ENCODE results near the gene CDC25B. TPM values are rescaled to one million over a fixed set of nuclear protein-coding genes. Genes with fewer than 3 reads are reported as not detected.

Gene CDC25B
- total and polyA plus RNA-seq, 2 of the 13 experiments (the other 11 are each of a cell fraction or from before 2014, with no cell fraction given), result 14.5 to 19.4 TPM

DNA sequence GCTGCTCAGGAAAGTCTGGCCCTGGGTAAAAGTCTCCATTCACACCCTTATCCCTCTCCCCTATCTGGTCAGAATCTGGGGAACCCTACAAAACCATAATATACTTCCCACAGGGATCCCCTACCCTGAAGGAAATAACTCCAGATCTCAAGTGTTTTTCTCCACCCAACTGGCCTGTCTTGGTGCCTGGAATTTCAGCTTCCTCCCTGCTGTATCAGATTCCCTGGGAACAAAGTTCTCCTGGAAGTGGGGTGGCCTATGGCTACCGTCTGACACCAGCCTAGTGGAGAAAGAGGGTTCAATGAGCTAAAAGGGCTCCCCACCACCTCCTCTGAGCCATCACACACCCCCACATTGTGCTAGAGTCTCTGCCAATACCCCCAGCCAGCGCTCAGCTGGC lies 48.6 kb upstream of the CDC25B start:
- no peaks in the 10 kb centered on the region for H3K9me3 ChIP-seq (ENCODE audit: low read length)
- no peaks in the 10 kb centered on the region for H3K79me2 ChIP-seq (ENCODE audit: insufficient read depth, low read length)
- peaks cover 0 to 1% of the 10 kb centered on the region in 2 experiments; a peak in 2 of 5 replicates for H3K36me3 ChIP-seq (replicated peaks in 1 of 2; ENCODE audit: control insufficient read depth in 1 of 2, insufficient read depth in 2 of 2, low read length in 2 of 2)
- H2AFZ ChIP-seq (ENCODE audit: low read length), result no peak overlapping the region
- peaks cover 52% of the 10 kb centered on the region for H3K4me1 ChIP-seq (ENCODE audit: insufficient read depth, low read length)
- DNase-seq (ENCODE audit: low spot score), result no peak
- H3K27me3 ChIP-seq (ENCODE audit: control insufficient read depth in 1 of 2, insufficient read depth in 2 of 2, low read length in 2 of 2), result peaks cover 10 to 47% of the 10 kb centered on the region in 2 experiments; a peak in 4 of 5 replicates
- H3K4me2 ChIP-seq (ENCODE audit: low read depth, low read length), result no peak overlapping the region
- BruUV-seq (replicated peaks), result no TSS peak
- H4K20me1 ChIP-seq (ENCODE audit: insufficient read depth, low read length), result no peaks in the 10 kb centered on the region
- POLR2A ChIA-PET, result interaction anchor here (2.2 kb wide), 1 partner anchor 20 kb away, joined by 8 read pairs; the partner anchor contains the start of gene ADISSP
- no peak overlapping the region for H3K4me3 ChIP-seq (replicated peaks in 1 of 3; ENCODE audit: insufficient read depth in 1 of 3, low read depth in 2 of 3, low read length in 3 of 3)
- no peak overlapping the region for H3K27ac ChIP-seq (ENCODE audit: extremely low read length, insufficient read depth, low read length)
- in situ Hi-C loops (cut with HindIII; ENCODE audit: extremely low pct_ligation_motif_present, low pct_unique_long_range_greater_than_20kb), result no loop called here
- intact Hi-C loops (cut with micrococcal nuclease; ENCODE audit: unreplicated experiment), result no loop called here
- CTCF ChIA-PET (ENCODE audit: low intra/inter-chr PET ratio, low total read pairs), result interaction anchor here (0.6 kb wide), 1 partner anchor 34 kb away, joined by 3 read pairs; the partner anchor contains the start of gene SPEF1
- no peak for ATAC-seq
- FAIRE-seq, result no peak
- H3K9ac ChIP-seq (ENCODE audit: insufficient read depth, low read depth, low read length), result no peak overlapping the region
- WGBS (ENCODE audit: low lambda C conversion rate), result 44% methylated on average over 2 of the region's 2 CpGs
- TF ChIP-seq ZNF567 (CRISPR knock-in tag; IDR thresholded peaks at IDR 0.05; ENCODE audit: borderline replicate concordance), result no peak
- no peak for TF ChIP-seq ZFYVE20 (CRISPR knock-in tag; IDR thresholded peaks at IDR 0.05; ENCODE audit: borderline replicate concordance, low read depth)
- TF ChIP-seq, protein P1, sequence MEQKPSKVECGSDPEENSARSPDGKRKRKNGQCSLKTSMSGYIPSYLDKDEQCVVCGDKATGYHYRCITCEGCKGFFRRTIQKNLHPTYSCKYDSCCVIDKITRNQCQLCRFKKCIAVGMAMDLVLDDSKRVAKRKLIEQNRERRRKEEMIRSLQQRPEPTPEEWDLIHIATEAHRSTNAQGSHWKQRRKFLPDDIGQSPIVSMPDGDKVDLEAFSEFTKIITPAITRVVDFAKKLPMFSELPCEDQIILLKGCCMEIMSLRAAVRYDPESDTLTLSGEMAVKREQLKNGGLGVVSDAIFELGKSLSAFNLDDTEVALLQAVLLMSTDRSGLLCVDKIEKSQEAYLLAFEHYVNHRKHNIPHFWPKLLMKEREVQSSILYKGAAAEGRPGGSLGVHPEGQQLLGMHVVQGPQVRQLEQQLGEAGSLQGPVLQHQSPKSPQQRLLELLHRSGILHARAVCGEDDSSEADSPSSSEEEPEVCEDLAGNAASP (CRISPR knock-in tag; IDR thresholded peaks at IDR 0.05; ENCODE audit: borderline replicate concordance), result no peak
- no peak for TF ChIP-seq ZBTB3 (CRISPR knock-in tag; IDR thresholded peaks at IDR 0.05; ENCODE audit: borderline replicate concordance, low read depth)
- no peak for TF ChIP-seq KAT8 (CRISPR knock-in tag; IDR thresholded peaks at IDR 0.05)
- TF ChIP-seq, protein P2, sequence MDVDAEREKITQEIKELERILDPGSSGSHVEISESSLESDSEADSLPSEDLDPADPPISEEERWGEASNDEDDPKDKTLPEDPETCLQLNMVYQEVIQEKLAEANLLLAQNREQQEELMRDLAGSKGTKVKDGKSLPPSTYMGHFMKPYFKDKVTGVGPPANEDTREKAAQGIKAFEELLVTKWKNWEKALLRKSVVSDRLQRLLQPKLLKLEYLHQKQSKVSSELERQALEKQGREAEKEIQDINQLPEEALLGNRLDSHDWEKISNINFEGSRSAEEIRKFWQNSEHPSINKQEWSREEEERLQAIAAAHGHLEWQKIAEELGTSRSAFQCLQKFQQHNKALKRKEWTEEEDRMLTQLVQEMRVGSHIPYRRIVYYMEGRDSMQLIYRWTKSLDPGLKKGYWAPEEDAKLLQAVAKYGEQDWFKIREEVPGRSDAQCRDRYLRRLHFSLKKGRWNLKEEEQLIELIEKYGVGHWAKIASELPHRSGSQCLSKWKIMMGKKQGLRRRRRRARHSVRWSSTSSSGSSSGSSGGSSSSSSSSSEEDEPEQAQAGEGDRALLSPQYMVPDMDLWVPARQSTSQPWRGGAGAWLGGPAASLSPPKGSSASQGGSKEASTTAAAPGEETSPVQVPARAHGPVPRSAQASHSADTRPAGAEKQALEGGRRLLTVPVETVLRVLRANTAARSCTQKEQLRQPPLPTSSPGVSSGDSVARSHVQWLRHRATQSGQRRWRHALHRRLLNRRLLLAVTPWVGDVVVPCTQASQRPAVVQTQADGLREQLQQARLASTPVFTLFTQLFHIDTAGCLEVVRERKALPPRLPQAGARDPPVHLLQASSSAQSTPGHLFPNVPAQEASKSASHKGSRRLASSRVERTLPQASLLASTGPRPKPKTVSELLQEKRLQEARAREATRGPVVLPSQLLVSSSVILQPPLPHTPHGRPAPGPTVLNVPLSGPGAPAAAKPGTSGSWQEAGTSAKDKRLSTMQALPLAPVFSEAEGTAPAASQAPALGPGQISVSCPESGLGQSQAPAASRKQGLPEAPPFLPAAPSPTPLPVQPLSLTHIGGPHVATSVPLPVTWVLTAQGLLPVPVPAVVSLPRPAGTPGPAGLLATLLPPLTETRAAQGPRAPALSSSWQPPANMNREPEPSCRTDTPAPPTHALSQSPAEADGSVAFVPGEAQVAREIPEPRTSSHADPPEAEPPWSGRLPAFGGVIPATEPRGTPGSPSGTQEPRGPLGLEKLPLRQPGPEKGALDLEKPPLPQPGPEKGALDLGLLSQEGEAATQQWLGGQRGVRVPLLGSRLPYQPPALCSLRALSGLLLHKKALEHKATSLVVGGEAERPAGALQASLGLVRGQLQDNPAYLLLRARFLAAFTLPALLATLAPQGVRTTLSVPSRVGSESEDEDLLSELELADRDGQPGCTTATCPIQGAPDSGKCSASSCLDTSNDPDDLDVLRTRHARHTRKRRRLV (CRISPR knock-in tag; IDR thresholded peaks at IDR 0.05), result no peak
- no peak for TF ChIP-seq ZNF136 (CRISPR knock-in tag; IDR thresholded peaks at IDR 0.05; ENCODE audit: low read depth)
- no peak for TF ChIP-seq KAT7 (CRISPR knock-in tag; IDR thresholded peaks at IDR 0.05; ENCODE audit: borderline replicate concordance)
- TF ChIP-seq IRX3 (CRISPR knock-in tag; IDR thresholded peaks at IDR 0.05; ENCODE audit: borderline replicate concordance, low read depth), result no peak
- TF ChIP-seq ZNF547 (CRISPR knock-in tag; IDR thresholded peaks at IDR 0.05), result no peak
- TF ChIP-seq, protein P3, sequence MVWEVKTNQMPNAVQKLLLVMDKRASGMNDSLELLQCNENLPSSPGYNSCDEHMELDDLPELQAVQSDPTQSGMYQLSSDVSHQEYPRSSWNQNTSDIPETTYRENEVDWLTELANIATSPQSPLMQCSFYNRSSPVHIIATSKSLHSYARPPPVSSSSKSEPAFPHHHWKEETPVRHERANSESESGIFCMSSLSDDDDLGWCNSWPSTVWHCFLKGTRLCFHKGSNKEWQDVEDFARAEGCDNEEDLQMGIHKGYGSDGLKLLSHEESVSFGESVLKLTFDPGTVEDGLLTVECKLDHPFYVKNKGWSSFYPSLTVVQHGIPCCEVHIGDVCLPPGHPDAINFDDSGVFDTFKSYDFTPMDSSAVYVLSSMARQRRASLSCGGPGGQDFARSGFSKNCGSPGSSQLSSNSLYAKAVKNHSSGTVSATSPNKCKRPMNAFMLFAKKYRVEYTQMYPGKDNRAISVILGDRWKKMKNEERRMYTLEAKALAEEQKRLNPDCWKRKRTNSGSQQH (CRISPR knock-in tag; IDR thresholded peaks at IDR 0.05; ENCODE audit: low read depth), result no peak
- no peak for TF ChIP-seq KLF16 (CRISPR knock-in tag; IDR thresholded peaks at IDR 0.05)
- TF ChIP-seq, protein P4, sequence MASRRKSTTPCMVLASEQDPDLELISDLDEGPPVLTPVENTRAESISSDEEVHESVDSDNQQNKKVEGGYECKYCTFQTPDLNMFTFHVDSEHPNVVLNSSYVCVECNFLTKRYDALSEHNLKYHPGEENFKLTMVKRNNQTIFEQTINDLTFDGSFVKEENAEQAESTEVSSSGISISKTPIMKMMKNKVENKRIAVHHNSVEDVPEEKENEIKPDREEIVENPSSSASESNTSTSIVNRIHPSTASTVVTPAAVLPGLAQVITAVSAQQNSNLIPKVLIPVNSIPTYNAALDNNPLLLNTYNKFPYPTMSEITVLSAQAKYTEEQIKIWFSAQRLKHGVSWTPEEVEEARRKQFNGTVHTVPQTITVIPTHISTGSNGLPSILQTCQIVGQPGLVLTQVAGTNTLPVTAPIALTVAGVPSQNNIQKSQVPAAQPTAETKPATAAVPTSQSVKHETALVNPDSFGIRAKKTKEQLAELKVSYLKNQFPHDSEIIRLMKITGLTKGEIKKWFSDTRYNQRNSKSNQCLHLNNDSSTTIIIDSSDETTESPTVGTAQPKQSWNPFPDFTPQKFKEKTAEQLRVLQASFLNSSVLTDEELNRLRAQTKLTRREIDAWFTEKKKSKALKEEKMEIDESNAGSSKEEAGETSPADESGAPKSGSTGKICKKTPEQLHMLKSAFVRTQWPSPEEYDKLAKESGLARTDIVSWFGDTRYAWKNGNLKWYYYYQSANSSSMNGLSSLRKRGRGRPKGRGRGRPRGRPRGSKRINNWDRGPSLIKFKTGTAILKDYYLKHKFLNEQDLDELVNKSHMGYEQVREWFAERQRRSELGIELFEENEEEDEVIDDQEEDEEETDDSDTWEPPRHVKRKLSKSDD (CRISPR knock-in tag; IDR thresholded peaks at IDR 0.05; ENCODE audit: low read depth), result no peak
- TF ChIP-seq HNRNPUL1 (IDR thresholded peaks at IDR 0.05; ENCODE audit: low read depth, low read length), result no peak

All from HepG2 (cell line).